ENCODE results near the gene CHD9. TPM values are rescaled to one million over a fixed set of nuclear protein-coding genes. Genes with fewer than 3 reads are reported as not detected.
"Not testable (repeated sequence)": the region's sequence is repeated elsewhere in the genome, so short reads cannot be mapped to it uniquely, and the experiment has no call there.

The CHD9 gene
- total RNA-seq, 2 donors from 2014 or later, result 44.2 to 60.3 TPM

DNA sequence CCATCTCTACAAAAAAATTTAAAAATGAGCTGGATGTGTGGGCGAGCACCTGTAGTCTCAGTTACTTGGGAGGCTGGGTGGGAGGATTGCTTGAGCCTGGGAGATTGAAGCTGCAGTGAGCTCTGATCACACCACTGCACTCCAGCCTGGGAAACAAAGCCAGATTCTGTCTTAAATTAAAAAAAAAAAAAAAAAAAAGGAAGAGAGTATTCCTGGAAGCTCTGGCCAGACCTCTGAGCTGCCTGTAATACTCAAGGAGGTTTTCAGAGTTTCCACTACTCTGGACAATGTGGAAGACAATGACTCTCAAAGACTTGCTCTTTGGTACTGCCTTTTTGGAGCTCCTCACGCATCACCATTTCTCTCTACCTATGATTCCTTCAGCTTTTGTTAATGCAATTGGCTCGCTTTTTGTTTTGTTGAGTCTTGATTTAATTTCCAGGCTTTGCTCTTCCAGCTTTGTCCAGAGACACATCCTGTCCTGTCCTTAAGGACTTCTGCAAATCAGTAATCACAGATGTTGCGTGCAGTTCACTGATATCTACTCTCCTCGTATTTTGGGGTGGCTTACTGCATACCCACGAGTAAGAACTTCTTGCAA is 10.8 kb downstream of the CHD9 start:
- DNase-seq, result no peak
- peak; percentile 63 to 74 for ATAC-seq
- intact Hi-C loops (cut with DNase I), result no loop called here

GRCh38 chr16:53067675-53068074 is 12.9 kb downstream of the CHD9 start:
- intact Hi-C loops (cut with DNase I), result no loop called here
- ATAC-seq, result no peak
- no peak for DNase-seq

- no peak for DNase-seq
- no peak for ATAC-seq
- intact Hi-C loops (cut with DNase I), result no loop called here
These were observed 13.6 kb downstream of the CHD9 start for GRCh38 chr16:53068423-53068833.

DNA sequence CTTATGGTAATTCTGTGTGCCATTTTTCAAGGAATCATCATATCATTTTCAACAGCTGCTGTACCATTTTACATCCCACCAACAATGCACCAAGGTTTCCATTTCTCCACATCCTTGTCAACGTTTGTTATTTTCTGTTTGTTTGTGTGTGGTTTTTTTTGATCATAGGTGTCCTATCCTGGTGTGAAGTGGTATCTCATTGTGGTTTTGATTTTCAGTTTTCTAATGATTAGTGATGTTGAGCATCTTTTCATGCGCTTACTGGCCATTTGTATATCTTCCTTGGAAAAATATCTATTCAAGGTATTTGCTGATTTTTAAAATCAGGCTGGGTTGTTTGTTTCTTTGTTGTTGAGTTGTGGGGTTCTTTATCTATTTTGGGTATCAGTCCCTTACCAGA is 15.0 kb downstream of the CHD9 start:
- intact Hi-C loops (cut with DNase I), result no loop called here
- no peak for ATAC-seq
- DNase-seq, result no peak

- intact Hi-C loops (cut with DNase I), result no loop called here
- peak; percentile 77 for DNase-seq
- ATAC-seq, result peak; percentile 88 to 93
These were observed 17.0 kb downstream of the CHD9 start for GRCh38 chr16:53071748-53072301.

DNA sequence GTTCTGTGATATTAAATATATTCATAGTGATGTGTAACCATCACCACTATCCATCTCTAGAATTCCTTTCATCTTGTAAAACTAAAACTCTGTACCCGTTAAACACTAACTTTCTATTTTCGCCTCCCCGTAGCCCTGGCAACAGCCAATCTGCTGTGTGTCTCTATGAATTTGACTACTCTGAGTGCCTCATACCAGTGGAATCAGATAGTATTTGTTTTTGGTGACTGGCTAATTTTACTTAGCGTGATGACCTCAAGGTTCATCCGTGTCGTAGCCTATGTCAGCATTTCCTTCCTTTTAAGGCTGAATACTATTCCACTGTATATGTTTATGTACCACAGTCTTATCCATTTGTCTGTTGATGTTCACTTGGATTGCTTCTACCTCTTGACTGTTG is 18.2 kb downstream of the CHD9 start:
- DNase-seq (no peak), ATAC-seq (no peak)
- intact Hi-C loops (cut with DNase I), result no loop called here

- intact Hi-C loops (cut with DNase I); ATAC-seq; DNase-seq: not testable (repeated sequence)
These were observed 19.5 kb downstream of the CHD9 start for GRCh38 chr16:53074296-53074695.

DNA sequence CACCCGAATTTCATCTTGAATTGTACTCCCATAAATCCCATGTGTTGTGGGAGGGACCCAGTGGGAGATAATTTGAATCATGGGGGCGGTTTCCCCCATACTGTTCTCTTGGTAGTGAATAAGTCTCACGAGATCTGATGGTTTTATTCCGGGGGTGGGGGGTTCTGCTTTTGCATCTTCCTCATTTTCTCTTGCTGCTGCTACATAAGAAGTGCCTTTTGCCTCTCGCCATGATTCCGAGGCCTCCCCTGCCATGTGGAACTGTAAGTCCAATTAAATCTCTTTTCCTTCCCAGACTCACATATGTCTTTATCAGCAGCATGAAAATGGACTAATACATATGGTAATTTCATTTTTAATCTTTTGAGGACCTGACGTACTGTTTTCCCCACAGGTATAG is 20.7 kb downstream of the CHD9 start:
- ATAC-seq; intact Hi-C loops (cut with DNase I): not testable (repeated sequence)

GRCh38 chr16:53078247-53078646 is 23.5 kb downstream of the CHD9 start:
- no peak for ATAC-seq
- intact Hi-C loops (cut with DNase I), result no loop called here

More for the DNA sequence above, 20.7 kb downstream of the CHD9 start:
- DNase-seq, result not testable (repeated sequence)

DNA sequence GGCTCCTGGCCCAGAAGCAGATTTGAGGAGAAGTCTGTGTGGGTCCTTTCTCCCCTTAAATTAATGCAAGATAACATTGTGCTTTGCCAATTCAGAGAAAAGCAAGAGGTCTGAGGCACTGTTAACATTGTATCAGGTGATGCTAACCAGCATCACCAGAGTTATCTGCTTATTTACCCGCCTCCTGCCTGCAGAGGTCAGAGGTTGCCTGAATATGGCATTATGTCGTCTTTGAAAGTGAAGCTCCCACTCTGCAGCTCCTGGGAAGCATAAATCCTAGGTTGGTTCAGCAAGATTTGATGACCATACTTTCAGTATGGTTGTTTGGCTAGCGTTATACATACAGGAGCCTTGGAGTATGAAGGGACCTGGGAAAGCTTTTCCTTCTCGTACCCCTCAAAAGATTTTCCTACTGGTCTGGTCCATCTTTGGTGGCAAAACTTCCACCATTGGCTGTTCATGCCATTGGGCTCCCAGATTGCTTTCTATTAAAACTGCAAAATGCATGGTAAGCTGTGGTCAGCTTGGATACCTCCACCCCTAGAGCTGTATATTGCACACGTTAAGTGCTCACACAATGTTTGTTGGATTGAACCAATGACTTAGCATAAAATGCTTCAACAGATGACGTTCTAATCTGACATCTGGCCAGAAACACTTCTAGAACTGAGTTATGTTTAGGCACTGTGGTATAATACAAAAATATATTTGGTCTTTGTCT is 24.1 kb downstream of the CHD9 start:
- DNase-seq (no peak), ATAC-seq (no peak)
- intact Hi-C loops (cut with DNase I), result no loop called here

More at GRCh38 chr16:53078247-53078646, 23.5 kb downstream of the CHD9 start:
- no peak for DNase-seq

DNA sequence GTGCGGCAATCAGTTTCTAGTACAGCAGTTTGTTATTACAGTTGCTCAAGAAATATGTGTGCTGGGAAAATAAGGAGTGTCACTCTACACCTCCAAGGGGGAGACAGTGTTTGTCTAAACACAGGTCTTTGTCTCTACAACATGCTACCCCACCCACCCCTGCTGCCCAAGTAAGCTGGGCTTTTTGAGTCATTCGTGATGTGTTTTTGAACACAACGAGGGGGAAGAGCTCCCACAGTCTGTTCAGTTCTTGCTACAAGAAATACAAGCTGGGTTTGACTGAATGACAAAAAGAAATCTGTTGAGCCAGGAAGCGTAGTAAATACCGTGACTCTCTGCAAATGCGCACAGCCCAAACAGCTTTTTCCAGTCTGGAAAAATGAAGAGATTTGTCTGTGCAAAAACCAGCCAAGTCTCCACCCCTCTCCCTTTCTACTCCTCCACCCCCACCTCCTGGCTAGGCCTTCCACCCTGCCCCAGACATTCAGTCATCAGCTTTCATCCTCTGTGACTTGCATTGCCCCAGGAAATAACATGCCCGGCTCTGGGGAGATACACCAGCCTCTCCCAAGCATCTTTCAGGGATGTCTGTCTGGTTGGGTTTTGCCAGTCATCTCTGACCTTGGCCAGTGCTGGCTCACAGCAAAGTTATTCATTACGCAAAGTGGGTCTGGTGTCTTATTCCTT is 25.7 kb downstream of the CHD9 start:
- DNase-seq, result peak; percentile 77
- intact Hi-C loops (cut with DNase I), result no loop called here

GRCh38 chr16:53081032-53081424 is 26.2 kb downstream of the CHD9 start:
- intact Hi-C loops (cut with DNase I), result no loop called here
- ATAC-seq (peak; percentile 2 to 26), DNase-seq (no peak)

More for the DNA sequence above, 25.7 kb downstream of the CHD9 start:
- ATAC-seq, result peak; percentile 81 to 94

GRCh38 chr16:53081686-53082407 is 27.1 kb downstream of the CHD9 start:
- no peak for ATAC-seq
- intact Hi-C loops (cut with DNase I), result no loop called here
- no peak for DNase-seq

DNA sequence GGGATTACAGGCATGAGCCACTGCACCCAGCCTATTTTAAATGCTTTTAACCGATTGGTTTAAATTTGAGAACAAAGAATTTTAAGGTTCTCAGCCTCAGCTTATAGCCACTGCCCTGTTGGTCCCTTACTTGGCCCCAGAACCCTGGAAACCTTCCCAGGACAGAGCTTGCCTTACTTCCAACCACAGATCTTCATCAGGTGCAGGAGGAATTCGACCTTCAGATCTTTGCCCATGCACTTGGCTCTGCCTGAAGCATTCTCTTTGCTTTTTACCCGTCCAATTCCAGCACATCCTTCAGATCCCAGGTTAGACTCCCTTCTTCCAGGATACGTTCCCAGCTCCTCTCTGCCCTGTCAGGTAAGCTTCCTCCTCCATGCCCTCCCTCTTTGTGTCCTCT is 27.7 kb downstream of the CHD9 start:
- ATAC-seq, result no peak
- intact Hi-C loops (cut with DNase I), result no loop called here
- DNase-seq, result no peak

- peak in 1 of 2 donors; percentile 10 for ATAC-seq
- no peak for DNase-seq
- intact Hi-C loops (cut with DNase I), result no loop called here
These were observed 28.3 kb downstream of the CHD9 start for GRCh38 chr16:53083119-53083518.

DNA sequence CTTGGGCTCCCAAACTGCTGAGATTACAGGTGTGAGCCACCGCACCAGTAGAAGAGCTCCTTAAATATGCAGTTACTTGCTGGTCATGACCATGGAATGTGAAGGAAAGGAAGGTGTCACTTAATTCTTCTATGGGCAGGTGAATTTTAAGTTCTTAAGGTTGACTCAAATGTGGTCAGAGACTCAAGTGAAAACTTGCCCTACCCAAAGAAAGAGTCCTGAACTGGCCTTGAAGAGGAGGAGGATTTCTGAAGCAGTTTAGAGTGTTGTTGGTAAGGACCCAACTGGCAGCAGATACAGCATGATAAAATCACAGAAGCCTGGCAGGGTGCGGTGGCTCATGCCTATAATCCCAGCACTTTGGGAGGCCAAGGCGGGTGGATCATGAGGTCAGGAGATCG is 29.4 kb downstream of the CHD9 start:
- intact Hi-C loops (cut with DNase I), result no loop called here
- DNase-seq (no peak), ATAC-seq (no peak)

DNA sequence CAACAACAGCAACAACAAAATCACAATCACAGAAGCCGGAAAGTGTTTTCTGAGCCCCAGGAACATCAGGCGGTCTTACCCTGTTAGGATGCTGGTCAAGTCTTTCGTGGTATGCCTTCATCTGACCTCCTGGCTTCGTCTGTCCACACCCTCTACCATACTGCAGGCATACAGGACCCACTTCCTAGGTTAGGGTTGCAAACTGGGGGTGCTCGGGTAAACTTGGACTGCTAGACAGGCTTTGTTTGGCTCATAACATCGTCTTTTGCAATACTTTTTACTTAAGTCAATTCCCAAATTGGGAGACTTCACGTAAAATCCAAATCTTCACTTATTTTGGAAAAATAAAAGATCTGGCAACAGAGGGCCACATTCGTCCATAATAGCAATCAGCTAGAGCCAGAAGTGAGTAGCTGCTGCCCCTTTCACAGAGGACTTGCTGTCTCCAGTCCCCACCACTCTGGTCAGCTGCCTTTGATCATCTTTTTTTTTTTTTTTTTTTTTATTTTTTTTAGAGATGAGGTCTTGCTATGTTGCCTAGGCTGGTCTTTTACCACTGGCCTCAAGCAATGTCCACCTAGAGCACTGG is 30.0 kb downstream of the CHD9 start:
- intact Hi-C loops (cut with DNase I), result no loop called here
- peak in 1 of 2 donors; percentile 53 for ATAC-seq
- no peak for DNase-seq

GRCh38 chr16:53085369-53085843 is 30.6 kb downstream of the CHD9 start:
- peak; percentile 33 for DNase-seq
- intact Hi-C loops (cut with DNase I), result no loop called here
- ATAC-seq, result peak in 1 of 2 donors; percentile 1

- intact Hi-C loops (cut with DNase I), result no loop called here
- DNase-seq (no peak), ATAC-seq (no peak)
These were observed 31.2 kb downstream of the CHD9 start for GRCh38 chr16:53085931-53086421.

Measured in left cardiac atrium (tissue), 4 donors.